ENCODE data around the gene SPTBN4. TPM values are rescaled to one million over a fixed set of nuclear protein-coding genes. Genes with fewer than 3 reads are reported as not detected.
A peak's percentile ranks its signal among the peaks of the same experiment; 100 is the strongest.

SPTBN4 gene
- polyA plus RNA-seq, 1 of the 3 experiments (the other 2 are of a cell fraction): 3.1 TPM

- no peak for TF ChIP-seq ZBTB33 (IDR thresholded peaks at IDR 0.05; ENCODE audit: borderline replicate concordance, low read depth)
These were observed 147.2 kb downstream of the SPTBN4 start (continued) for GRCh38 chr19:40613690-40614621.

DNA sequence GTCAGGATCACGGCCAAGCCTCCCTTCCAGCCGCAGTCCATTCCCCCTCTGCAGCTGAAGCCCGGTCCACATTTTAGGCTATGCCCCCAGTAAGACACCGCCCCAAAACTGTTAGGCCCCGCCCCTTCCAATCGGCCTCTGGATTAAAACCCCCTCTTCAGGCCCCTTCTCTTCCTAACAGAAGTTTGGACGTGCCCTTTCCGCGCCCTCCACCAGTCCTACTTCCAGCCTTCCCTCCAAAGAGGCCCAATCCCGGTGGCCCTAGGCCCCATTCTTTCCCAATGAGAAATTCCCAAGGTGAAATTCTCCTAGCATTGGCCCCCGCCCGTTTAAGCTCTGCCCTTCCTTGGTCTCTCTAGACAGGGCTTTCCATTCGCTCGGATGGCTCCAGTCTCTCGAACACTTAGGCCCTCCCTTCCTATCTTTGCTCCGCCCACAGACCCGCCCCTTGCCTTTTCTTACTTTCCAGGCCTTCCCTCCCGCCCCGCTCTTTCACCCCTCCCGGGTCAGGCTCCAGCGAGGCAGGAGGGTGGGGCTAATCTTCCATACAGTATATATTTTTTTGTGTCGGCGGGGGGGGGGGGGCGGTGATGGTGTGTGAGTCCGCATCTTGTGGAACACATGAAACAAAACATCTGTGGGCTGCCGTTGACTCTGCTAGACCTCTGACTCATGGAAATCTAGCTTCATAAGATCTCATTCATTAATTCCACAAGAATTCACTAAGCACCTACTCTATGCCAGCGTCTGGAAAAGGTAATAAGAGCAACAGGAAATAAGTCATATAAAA is 148.0 kb downstream of the SPTBN4 start:
- ChIA-PET CTCF (interaction anchor here (12.8 kb wide), 1 partner anchor 18 kb away, joined by 155 read pairs; no protein-coding TSS in a partner anchor), POLR2A (no interaction called here)
- Histone ChIP-seq H2AFZ (ENCODE audit: low read depth) (no peak overlapping the region), H4K20me1 (ENCODE audit: insufficient read depth) (no peaks in the 10 kb centered on the region), H3K9ac (no peak overlapping the region), H3K9me3 (no peaks in the 10 kb centered on the region), H3K36me3 (replicated peaks in 1 of 2; ENCODE audit: control insufficient read depth in 1 of 2, insufficient read depth in 2 of 2, low read length in 1 of 2) (no peaks in the 10 kb centered on the region), H3K27me3 (ENCODE audit: insufficient read depth) (no peaks in the 10 kb centered on the region), H3K27ac (ENCODE audit: low read depth in 2 of 2, low read length in 1 of 2) (no peak overlapping the region), H3K4me1 (ENCODE audit: control insufficient read depth in 1 of 2, insufficient read depth in 2 of 2, low read depth in 1 of 2, low read length in 1 of 2) (peaks cover 7 to 21% of the 10 kb centered on the region in 2 experiments; a peak in 2 of 4 replicates), H3F3A (replicated peaks; ENCODE audit: insufficient read depth) (peaks cover 5% of the 10 kb centered on the region), H3K4me3 (ENCODE audit: low read depth in 2 of 2, low read length in 1 of 2) (no peak overlapping the region), H3K79me2 (ENCODE audit: insufficient read depth) (no peaks in the 10 kb centered on the region), H3K9me2 (no peaks in the 10 kb centered on the region), H3K4me2 (no peak overlapping the region)
- DNase-seq: peak; percentile 51
- 73% methylated on average over 26 of the region's 27 CpGs for WGBS (ENCODE audit: low lambda C conversion rate)
- no peak for TF ChIP-seq USF2 (IDR thresholded peaks at IDR 0.05; ENCODE audit: borderline replicate concordance, low read depth, low read length)
- no peak for TF ChIP-seq GABPA (IDR thresholded peaks at IDR 0.05; ENCODE audit: low read depth)
- TF ChIP-seq SIN3A (IDR thresholded peaks at IDR 0.05; ENCODE audit: borderline replicate concordance, low read depth, low read length): no peak
- TF ChIP-seq RCOR1 (IDR thresholded peaks at IDR 0.05; ENCODE audit: low read length): no peak
- TF ChIP-seq FOXM1 (IDR thresholded peaks at IDR 0.05; ENCODE audit: low read depth): no peak
- no peak for TF ChIP-seq ELF1 (IDR thresholded peaks at IDR 0.05)
- TF ChIP-seq RFX5 (IDR thresholded peaks at IDR 0.05; ENCODE audit: low read length): no peak
- TF ChIP-seq MXI1 (IDR thresholded peaks at IDR 0.05; ENCODE audit: low read depth, low read length): no peak
- TF ChIP-seq, protein P1, sequence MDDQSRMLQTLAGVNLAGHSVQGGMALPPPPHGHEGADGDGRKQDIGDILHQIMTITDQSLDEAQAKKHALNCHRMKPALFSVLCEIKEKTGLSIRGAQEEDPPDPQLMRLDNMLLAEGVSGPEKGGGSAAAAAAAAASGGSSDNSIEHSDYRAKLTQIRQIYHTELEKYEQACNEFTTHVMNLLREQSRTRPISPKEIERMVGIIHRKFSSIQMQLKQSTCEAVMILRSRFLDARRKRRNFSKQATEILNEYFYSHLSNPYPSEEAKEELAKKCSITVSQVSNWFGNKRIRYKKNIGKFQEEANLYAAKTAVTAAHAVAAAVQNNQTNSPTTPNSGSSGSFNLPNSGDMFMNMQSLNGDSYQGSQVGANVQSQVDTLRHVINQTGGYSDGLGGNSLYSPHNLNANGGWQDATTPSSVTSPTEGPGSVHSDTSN (IDR thresholded peaks at IDR 0.05): no peak
- no peak for TF ChIP-seq REST (IDR thresholded peaks at IDR 0.05; ENCODE audit: low read depth, low read length)
- no peak for TF ChIP-seq FOXJ3 (CRISPR knock-in tag; IDR thresholded peaks at IDR 0.05)
- TF ChIP-seq EP300 (IDR thresholded peaks at IDR 0.05; ENCODE audit: borderline replicate concordance in 1 of 2, low read depth in 1 of 2, low read length in 1 of 2): no peak
- no peak for TF ChIP-seq TEAD4 (IDR thresholded peaks at IDR 0.05; ENCODE audit: borderline replicate concordance, insufficient read depth)
- TF ChIP-seq CHD2 (IDR thresholded peaks at IDR 0.05; ENCODE audit: low read length, partially characterized antibody): no peak
- TF ChIP-seq ZBTB33 (IDR thresholded peaks at IDR 0.05; ENCODE audit: borderline replicate concordance, low read depth): no peak
